Stimulated activated CD8-positive, alpha-beta memory T cell treated with anti-CD3 and anti-CD28 coated beads, Interleukin-2, amount 100 ng/mL, for 1 hour (primary cell): ENCODE results near the gene DAPP1.

Source experiments
- DNase-seq, 2 donors: peaks; one replicate each; pipeline ENCODE4 v3.0.0-alpha.2; 2020; ENCODE audit warnings: low read depth in 2 of 2

Gene DAPP1

GRCh38 chr4:99853999-99854398 is 37.4 kb downstream of the DAPP1 start:
- DNase-seq: no peak

GRCh38 chr4:99855678-99856077 is 39.1 kb downstream of the DAPP1 start:
- no peak for DNase-seq

GRCh38 chr4:99856166-99856565 is 39.5 kb downstream of the DAPP1 start:
- DNase-seq: no peak

GRCh38 chr4:99857307-99857706 is 40.7 kb downstream of the DAPP1 start:
- DNase-seq: no peak

GRCh38 chr4:99859618-99860017 is 43.0 kb downstream of the DAPP1 start:
- no peak for DNase-seq

GRCh38 chr4:99860521-99860920 is 43.9 kb downstream of the DAPP1 start:
- DNase-seq: no peak

- DNase-seq: no peak
Measured at GRCh38 chr4:99861120-99861905, 44.7 kb downstream of the DAPP1 start.

- no peak for DNase-seq
Measured at GRCh38 chr4:99863804-99864203, 47.2 kb downstream of the DAPP1 start.

- no peak for DNase-seq
Measured at GRCh38 chr4:99868126-99868596, 51.5 kb downstream of the DAPP1 start.

GRCh38 chr4:99872570-99872969 is 55.9 kb downstream of the DAPP1 start:
- no peak for DNase-seq

- DNase-seq: no peak
Measured at GRCh38 chr4:99875071-99875470, 58.4 kb downstream of the DAPP1 start.

GRCh38 chr4:99876946-99877345 is 60.3 kb downstream of the DAPP1 start:
- DNase-seq: no peak

- no peak for DNase-seq
Measured at GRCh38 chr4:99878604-99879003, 62.0 kb downstream of the DAPP1 start.

GRCh38 chr4:99879458-99879857 is 62.8 kb downstream of the DAPP1 start:
- DNase-seq: no peak

GRCh38 chr4:99885063-99885664 is 68.5 kb downstream of the DAPP1 start:
- DNase-seq: no peak

GRCh38 chr4:99885687-99886086 is 69.1 kb downstream of the DAPP1 start:
- no peak for DNase-seq

GRCh38 chr4:99886146-99886545 is 69.5 kb downstream of the DAPP1 start:
- no peak for DNase-seq

GRCh38 chr4:99887837-99888236 is 71.2 kb downstream of the DAPP1 start:
- no peak for DNase-seq

GRCh38 chr4:99891351-99891750 is 74.7 kb downstream of the DAPP1 start:
- DNase-seq: no peak

- DNase-seq: no peak
Measured at GRCh38 chr4:99893029-99893428, 76.4 kb downstream of the DAPP1 start.

- DNase-seq: no peak
Measured at GRCh38 chr4:99893839-99894160, 77.2 kb downstream of the DAPP1 start.

GRCh38 chr4:99894161-99894997 is 77.8 kb downstream of the DAPP1 start, which contains the start of gene LAMTOR3:
LAMTOR3 (minus strand) TSS chr4:99894427; CDS start chr4:99893963, 464 bp downstream.
- peak; percentile 79 to 80 for DNase-seq

- no peak for DNase-seq
Measured at GRCh38 chr4:99894998-99895397, 78.4 kb downstream of the DAPP1 start.
